Stimulated activated CD4-positive, alpha-beta T cell treated with anti-CD3 and anti-CD28 coated beads, Interleukin-4, amount 100 ng/mL, for 24 hours (primary cell): ENCODE measurements around the gene ACYP2.
"Not testable (repeated sequence)": the region's sequence is repeated elsewhere in the genome, so short reads cannot be mapped to it uniquely, and the experiment has no call there.

ENCODE experiments used
- DNase-seq: peaks from one replicate; pipeline ENCODE4 v3.0.0-alpha.2; 2020

Gene ACYP2

DNA sequence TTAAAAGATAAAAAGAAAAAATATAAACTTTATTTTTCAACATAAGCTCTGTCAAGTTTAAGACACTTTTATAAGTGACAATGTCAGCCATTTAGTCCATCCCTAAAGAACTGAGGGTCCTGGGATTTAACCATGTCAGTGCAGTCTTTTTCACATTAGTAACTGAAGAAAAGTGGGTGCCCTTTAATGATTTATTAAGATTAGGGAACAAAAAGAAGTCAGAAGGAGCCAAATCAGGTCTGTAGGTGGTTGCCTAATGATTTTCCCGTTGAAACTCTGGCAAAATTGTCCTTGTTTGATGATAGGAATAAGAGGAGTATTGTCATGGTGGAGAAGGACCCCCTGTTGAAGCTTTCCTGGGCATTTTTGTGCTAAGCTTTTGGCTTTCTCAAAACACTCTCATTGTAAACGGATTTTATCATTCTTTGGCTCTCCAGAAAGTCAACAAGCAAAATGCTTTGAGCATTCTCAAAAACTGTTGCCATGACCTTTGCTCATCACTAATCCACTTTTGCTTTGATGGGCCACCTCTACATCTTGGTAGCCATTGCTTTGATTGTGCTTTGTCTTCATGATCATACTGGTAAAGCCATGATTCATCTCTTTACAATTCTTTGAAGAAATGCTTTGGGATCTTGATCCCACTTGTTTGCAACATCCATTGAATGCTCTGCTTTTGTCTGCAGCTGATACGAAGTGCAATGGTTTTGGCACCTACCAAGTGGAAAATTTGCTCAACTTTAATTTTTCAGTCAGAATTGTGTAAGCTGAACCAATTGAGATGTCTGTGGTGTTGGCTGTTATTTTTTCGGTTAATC lies 118.6 kb downstream of the ACYP2 start:
- DNase-seq: no peak

DNA sequence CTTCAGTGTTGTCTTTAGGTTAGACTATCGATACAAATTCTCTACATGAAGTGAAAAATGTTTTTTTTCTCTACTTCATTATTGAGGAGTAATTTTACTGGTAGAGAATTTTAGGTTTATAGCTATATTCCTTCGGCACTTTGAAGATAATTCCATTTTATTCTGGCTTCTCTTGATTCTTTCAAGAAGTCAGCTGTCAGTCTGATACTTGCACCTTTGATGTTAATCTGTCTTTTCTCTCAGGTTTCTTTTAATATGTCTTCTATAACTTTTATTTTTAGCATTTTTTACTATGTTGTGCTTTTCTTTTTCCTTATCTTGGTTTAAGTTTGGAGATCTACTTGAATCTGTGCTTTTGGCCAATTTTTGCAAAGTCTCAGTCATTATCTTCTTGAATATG lies 122.0 kb downstream of the ACYP2 start:
- no peak for DNase-seq

DNA sequence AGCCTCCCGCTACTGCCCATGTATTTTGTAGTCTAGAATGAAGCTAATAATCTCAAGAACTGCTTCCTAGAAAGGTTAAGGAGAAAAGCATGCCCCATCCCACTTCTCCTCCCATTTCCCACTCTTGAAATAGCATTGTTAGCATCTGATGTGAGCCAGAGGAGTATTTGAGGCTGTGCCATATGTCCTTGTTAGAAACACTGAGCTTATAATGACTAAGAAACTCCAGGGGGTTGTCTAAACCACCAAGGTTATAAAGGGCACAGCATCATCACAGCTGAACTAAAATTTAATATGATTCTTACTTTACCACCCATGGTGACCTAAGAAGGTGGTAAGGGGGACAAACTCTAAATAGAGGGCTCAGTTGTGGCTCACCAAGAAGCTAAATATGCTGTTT lies 124.0 kb downstream of the ACYP2 start:
- DNase-seq: no peak

DNA sequence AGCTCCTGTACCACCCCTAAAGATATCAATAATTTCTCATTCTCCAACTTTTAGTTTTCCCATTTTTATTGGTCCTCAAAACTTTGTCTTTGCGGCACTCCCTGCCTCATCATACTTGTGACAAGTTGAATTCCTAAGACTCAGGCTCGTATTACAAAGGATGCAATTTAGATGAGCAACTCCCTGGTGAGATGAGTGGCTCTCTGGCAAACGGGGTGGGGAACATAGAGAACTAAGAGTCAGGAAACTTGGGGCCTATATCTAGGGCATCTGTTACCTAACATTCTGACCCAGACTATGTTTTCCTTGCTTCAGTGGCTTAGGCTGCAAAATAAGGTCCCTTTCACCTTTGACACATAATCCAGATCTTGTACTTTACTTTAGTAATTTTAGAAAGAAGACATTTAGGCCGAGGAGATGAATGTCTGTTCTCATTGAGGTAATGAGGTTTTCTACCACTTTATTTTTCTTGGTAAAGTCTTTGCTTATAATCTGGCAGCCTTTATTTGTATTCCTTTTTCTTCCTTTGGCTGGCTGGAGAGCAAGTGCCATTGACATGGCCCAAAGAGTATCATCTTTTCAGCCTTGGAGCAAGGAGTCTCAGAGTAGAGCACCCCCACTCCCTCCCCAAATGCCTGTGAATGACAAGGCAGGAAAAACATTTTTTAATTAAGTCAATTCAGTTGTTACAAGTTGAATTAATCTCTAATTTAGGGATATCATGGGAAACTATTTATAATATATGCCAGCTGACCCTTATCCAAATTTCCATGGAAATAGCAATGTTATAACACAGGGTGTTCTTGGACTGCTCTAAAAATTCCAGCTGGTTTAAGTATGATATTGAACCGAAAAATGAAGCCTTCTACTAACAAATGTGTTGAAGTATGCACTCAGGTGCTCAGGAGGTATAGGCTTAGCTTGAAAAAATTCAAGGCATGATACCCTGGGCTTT lies 125.4 kb downstream of the ACYP2 start:
- no peak for DNase-seq

DNA sequence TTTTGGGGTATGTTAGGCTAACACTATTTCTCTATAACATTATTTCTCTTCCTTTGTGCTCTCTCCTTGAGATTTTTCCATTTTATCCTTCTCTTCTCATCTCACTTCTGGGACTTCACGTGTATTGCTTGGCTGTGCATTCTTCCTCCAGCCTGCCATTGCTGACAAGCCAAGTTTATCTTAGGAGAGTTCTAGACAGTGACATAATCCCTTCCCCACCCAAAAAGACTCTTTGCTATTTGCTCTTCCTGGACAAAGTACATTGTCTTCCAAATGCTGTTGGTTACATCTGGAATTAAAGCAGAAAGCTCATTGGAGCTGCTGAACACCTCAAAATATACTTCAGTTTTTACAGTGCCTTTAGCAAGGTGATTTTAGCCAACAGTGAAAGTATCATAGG lies 131.7 kb downstream of the ACYP2 start:
- no peak for DNase-seq

DNA sequence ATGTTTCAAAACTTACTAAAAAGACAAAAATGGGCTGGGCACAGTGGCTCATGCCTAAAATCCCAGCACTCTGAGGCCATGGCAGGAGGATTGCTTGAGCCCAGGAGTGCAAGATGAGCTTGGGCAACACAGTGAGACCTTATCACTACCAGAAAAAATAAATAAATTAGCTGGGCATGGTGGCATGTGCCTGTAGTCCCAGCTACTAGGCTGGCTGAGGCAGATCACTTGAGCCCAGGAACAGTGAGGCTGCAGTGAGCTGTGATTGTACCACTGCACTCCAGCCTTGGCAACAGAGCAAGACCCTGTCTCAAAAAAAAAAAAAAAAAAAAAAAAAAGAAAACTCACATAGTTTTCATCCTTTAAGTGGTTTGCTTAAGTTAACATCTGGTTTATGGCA lies 134.2 kb downstream of the ACYP2 start:
- no peak for DNase-seq

DNA sequence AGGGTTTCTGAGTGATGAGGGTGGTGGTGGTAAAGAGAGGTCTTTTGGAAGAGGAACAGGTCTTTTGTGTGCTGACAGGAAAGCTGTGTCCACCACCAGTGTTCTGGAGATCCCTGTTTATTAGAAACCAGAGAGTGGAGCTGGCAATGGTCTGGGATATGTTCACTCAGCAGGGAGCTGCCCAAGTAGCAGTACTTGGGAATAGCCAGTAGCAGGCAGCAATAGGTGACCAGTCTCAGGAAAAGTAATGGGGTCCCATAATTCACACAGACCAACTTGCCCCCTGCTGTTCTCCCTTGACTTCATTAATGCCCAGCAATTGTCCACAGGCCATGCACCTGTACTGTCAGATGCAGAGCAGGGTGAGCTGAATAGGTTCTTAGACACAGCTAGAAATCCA lies 138.8 kb downstream of the ACYP2 start:
- no peak for DNase-seq

DNA sequence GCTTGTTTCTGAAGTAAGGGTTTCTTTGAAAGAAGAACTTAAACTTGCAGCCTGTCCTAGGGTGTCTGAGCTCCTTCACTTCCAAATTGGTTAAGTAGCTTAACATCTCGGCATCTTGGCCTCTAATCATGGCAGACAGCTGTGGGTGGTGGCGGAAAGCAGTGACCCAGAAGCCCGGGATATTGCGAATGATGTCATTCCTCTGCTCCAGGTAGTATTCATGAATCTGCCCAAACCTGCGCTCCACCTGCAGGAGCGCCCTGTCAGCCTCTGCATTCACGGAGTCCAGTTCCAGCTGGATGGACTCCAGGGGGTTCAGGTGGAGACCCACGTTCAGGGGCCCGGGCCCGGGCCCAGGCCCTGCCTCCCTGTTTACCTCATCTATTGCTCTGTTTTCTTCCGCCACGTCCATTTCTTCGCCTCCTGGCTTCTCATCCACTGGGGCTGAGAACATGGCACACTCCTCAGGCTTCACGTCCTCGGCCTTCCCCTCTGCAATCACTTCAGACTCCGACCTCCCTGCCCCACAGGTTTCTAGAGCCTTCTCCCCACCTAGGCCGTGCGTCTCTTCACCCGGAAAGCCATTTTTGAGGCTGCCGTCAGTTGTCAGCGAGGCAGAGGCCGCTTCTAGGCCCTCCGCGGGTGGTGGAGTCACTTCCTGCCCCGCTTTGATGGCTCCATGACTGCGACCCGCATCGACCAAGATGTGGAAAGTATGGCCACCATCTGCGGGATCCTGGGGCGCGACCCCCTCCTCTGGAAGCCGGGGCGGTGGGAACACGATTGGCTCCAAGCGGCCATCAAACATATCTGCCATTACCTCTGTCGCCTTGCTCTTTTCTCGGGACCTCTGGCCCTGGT lies 140.0 kb downstream of the ACYP2 start:
- no peak for DNase-seq

DNA sequence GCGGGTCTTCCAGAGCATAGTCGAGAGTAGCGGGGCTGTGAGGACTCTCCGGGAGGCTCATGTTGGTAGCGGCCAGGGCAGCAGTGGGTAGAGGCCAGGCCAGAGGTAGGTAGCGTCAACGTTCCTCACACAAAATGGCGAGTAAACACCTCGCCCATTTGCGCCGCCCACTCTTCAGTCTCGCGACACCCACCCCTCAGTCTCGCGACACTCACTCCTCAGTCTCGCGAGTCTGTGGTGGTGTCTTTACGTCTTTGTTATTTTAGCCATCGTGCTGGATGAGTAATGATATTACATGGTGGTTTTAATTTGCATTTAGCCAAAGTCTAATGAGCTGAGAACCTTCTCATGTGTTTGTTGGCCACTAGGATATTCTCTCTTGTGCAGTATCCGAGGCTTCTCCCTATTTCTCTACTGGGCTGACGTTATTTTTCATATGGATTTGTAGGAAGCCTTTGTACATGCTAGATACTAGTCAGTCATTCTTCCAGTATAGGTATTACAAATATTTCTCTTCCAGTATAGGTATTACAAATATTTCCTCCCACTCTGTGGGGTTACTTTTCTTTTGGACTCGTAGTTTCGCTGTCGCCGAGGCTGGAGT lies 140.8 kb downstream of the ACYP2 start, which contains the start of gene TSPYL6:
TSPYL6 (minus strand) TSS at position 139 of the 604 bp plus-strand sequence; CDS start at position 61, 78 bp downstream.
- no peak for DNase-seq

DNA sequence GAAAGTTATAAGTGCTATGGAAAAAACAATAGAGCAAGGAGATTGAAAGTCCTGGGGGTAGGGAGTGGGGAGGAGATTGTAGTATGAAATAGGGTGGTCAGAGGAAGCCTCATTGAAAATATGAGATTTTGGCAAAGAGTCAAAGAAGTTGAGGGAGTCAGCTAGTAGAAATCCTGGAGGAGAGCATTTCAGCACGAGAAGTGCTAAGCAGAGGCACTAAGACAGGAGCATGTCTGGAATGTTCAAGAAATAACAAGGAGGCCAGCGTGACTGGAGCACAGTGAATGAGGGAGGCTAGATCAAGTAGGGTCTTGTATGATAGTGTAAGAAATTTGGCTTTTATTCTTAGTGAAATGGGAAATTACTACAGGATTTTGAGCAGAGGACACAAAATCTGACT lies 142.8 kb downstream of the ACYP2 start:
- DNase-seq: no peak

DNA sequence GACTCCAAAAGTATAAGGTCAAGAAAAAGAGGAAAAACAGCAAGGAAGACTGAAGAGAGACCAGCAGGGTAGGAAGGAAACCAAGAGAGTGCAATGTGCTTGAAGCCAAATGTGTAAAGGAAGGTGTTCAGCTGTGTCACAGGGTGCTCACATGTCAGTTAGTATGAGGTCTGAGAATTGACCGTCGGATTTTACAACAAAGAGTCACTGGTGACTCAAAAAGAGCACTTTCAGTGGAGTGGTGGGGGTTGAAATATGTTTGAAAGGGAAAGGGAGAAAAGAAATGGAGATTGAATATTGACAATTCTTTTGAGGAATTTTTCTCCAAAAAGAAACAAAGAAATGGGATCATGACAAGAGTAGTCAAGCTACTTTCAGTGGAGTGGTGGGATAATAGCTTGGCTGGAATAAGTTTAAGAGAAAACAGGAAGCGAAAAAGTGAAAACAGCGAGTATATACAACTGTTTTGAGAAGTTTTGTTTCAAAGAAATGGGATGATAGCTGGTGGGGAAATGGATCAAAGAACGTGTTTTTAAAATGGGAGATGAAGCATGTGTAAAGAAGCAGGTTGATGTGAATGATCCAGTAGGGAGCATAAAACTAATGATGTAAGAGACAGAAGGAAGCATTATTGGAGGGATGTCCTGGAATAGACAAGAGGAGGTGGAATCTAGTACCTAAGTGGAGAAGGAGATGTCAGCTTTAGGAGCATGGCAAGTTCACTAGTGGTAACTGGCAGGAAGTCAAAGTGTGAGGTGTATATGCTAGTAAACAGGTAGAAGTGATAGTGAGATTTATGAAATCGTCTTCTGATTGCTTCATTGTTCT lies 144.2 kb downstream of the ACYP2 start:
- no peak for DNase-seq

DNA sequence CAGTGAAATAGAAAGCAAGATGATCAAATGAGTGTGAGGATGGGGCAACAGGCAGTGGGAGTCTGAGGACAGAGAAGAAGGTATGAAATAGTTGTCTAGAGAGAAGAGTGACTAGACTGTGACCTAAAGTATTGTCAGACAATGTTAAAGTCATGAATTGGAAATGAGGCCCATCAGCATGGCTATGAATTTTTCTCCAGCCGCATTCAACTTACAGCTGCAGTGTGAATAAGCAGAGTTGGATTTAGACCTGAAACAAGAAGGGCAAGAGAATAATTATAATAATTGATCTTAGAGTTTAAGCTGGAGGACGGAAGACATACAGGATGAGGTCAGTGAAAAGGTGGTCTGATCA lies 144.8 kb downstream of the ACYP2 start:
- DNase-seq: no peak

DNA sequence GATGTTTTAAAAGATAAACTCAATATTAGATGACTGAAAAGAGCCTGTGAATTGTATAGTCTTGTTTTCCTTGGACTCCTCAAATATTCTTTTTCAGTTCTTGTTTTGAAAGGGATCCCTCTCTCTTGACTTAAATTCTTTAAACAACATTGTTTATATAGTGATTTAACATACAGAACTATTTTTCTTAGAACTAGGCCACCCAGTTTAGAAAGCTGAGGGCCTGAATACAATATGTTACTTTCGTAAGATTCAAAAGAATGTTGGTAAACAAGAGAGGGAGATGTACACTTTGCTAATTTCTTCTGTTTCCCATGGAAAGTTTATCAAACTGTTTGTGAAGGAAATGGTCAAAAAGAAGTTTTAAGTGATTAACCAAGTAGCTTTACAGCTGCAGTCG lies 146.1 kb downstream of the ACYP2 start:
- no peak for DNase-seq

DNA sequence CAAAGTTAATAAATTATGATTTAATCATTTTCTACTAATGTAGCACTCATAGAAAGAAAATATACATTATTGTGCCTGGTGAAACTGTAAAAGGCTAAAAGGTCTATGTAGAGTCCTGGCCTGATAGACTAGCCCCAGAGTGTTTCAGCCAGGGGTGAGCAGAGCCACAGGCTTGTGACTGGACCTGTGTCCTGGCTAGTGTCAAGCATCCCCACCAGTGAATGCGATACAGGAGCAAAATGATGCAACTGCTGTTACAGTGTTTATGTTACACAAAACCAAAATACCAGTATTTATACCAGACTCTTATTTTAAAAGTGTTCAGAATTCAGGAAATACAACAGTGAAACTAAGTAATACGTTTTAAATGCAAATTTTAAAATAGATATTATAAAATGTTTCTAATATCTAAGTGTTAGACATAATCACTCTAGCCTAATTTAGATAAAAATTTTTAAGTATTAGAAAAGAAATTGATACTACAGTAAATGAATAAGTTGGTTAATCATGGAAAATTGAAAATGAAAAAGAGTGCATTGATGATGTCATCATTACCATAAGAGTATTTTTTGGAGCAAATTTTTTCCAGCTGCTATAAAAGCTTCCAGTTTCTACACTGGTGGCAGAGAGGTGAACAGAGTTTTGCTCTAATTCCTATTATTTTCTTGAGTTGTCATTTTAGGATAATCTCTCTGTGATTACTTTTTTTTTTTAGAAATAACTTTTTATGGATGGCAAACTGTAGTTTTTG lies 146.8 kb downstream of the ACYP2 start:
- DNase-seq: no peak

DNA sequence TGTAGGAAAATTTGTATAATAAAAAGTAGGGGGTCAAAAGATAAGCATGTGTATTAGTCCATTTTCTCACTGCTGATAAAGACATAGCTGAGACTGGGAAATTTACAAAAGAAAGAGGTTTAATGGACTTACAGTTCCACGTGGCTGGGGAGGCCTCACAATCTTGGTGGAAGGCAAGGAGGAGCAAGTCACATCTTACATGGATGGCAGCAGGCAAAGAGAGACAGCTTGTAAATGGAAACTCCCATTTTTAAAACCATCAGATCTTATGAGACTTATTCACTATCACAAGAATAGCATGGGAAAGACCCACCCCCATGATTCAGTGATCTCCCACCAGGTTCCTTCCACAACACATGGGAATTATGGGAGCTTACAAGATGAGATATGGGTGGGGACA lies 149.7 kb downstream of the ACYP2 start:
- not testable (repeated sequence) for DNase-seq

DNA sequence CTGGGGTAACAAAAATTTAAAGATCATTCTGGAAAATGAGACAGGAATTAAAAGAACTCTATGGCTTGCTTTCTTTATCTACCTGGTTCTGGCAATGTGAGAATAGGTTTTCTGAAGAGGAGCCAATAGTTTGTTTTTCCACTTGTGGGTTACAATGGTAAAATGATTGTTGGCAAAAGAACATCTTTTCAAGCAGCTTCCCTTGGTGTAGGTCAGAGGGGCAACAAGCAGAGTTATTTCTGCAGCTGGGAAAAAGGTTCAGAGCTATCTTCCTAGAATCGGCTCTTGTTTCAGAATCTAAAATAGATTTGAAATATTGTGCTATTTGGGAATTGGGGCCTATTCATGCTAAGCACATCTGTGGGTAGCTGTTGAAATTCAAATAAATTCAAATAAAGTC lies 152.2 kb downstream of the ACYP2 start:
- no peak for DNase-seq

DNA sequence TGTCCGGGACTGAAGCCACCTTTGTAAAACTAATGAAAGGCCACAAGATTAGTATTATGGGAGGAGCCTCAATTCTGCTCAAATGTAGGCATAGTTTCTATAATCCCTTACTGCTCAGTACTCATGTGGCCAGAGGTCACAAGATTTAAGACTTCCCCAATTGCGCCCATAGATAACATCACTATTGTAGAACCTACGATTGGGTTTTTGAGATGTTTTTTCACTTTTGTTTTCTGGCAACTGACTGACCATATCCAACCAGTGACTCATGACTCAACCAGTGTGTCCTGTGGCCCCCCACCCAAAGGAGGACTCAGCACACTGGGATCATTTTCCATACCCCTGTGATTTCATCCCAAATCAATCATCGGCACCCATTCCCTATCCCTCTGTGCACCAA lies 155.8 kb downstream of the ACYP2 start:
- no peak for DNase-seq

DNA sequence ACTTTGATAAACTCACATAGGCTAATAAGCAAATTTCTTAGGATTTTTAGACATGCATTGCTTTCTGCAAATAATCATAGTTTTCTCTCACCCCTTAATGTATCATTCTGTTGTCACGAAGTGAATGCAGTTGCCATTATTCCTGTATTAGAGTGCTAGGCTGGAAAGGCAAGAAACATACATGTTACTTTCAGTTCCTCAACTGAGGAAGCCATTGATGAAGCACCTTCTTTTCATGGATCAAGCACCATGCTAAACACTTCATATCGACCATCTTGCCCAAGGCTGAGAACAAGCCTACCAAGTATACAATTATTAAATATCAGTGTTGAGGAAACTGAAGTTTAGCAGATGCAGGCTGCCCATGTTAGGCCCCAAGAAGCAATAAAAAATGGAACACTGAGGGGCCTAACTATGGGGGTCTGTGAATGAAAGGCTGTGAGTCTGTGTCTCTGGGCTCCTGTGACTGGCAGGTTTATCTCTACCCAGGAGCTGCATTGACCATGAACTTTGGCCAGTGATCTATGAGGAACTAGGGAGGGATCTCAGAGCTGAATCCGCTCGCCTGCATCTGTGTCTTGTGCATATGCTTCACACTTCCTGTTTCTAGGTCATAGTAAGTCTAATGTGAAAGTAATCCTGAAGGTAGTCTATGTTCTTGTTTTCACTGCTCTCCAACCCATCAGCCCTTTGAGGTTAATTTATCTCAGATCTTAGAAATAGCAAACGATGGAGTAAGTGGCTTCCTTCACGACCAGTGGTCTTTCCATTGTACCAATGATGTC lies 156.6 kb downstream of the ACYP2 start:
- DNase-seq: no peak

DNA sequence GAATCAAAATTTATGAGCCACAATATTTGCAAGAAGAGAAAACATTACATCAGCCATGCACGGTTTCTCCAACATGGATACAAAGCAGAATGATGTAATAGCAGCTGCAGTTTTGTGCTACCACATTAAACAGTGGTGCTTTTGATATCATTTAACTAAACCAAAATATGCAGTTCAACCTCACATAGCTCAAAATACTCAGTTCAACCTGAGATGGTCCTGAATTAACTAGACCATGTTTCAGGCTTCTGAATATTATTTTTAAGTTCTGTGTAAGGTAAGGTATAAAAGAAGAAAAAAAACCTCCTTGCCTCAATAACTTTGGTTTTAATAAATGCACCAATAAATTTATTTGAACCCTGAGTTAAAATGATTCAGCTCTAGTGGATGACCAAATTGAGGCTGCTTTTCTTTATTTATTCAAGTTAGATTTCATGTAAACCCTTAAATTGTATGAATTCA lies 159.4 kb downstream of the ACYP2 start:
- DNase-seq: no peak

DNA sequence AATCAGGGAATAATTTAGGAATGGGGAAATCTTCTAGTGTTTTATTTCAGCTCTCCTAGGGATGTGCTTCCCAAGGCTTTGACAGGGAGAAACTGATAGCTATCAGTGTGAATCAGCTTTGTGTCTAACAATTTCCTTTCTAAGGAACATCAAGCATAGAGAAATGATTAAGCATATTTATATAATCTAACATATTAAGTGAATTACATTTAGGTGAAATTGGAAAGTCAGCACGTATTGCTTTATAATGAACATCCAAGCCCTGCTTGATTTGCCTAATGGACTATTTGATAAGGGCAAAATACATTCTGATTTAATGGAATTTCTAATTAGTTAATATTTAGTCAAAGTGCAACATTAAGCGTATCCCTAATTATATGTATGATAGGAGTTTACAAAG lies 160.1 kb downstream of the ACYP2 start:
- no peak for DNase-seq
